Endothelial cell of umbilical vein (primary cell): ENCODE data around the gene MOB3C. TPM values are rescaled to one million over a fixed set of nuclear protein-coding genes. Genes with fewer than 3 reads are reported as not detected.
"Not testable (repeated sequence)": the region's sequence is repeated elsewhere in the genome, so short reads cannot be mapped to it uniquely, and the experiment has no call there.

Source experiments
- BruUV-seq: library from RNA; stranded (reverse); fragments of 400-500 nt; replicated peaks from 2 replicates; lab custom pipeline; 2021; lab: Mats Ljungman, UMichigan
- CTCF ChIA-PET: fragments of 300-600, 350-600 bp; sonication (Branson Sonifier 250); formaldehyde crosslinking; loops from one replicate; lab custom pipeline; 2021; ENCODE audit warnings: antibody characterized with exemption, inconsistent platforms; lab: Charles Lee
- POLR2A ChIA-PET: fragments of 300-600, 350-600 bp; sonication (Branson Sonifier 250); formaldehyde crosslinking; loops from one replicate; lab custom pipeline; 2021; ENCODE audit warnings: antibody characterized with exemption, inconsistent platforms; lab: Charles Lee
- DNase-seq: peaks from one replicate; pipeline ENCODE4 v3.0.0-alpha.2; 2011; ENCODE audit warnings: low read depth, low spot score
- FAIRE-seq: peaks from 2 replicates; lab custom pipeline; 2011; peaks lifted over from hg19 to GRCh38; lab: Jason Lieb, UNC
- H2AFZ ChIP-seq: 2 replicates; pipeline ENCODE4 v1.6.0; 2012; ENCODE audit warnings: low read depth, low read length, control low read depth, inconsistent platforms
- H3K27ac ChIP-seq: 2 replicates; pipeline ENCODE4 v1.5.1; 2011; ENCODE audit warnings: low read depth, mild to moderate bottlenecking, control low read depth, low read length, moderate library complexity; ENCODE audit not compliant: insufficient read depth
- H3K27me3 ChIP-seq, 2 experiments: 2 replicates each; pipeline versions ENCODE4 v1.6.0 to v1.6.1; 2011; ENCODE audit warnings: low read length in 2 of 2, mixed read lengths in 1 of 2; ENCODE audit not compliant: control insufficient read depth in 2 of 2, insufficient read depth in 2 of 2
- H3K36me3 ChIP-seq, 2 experiments: 2 replicates in 1 of 2; 3 replicates in 1 of 2; pipeline ENCODE4 v1.5.1; 2011; ENCODE audit warnings: low read length in 2 of 2, mild to moderate bottlenecking in 1 of 2, moderate library complexity in 1 of 2; ENCODE audit not compliant: control insufficient read depth in 2 of 2, insufficient read depth in 2 of 2; ENCODE audit errors: extremely low read depth in 1 of 2
- H3K4me1 ChIP-seq: 3 replicates; pipeline ENCODE4 v1.5.1; 2011; ENCODE audit warnings: mild to moderate bottlenecking, low read length; ENCODE audit not compliant: control insufficient read depth, insufficient read depth; ENCODE audit errors: extremely low read depth
- H3K4me2 ChIP-seq: 2 replicates; pipeline ENCODE4 v1.6.1; 2011; ENCODE audit warnings: low read length, control low read depth, mixed read lengths; ENCODE audit not compliant: insufficient read depth
- H3K4me3 ChIP-seq, 3 experiments: fragments of 200-600 bp in 1 of 3; sonication (generic), shearing (Covaris generic) in 1 of 3; replicated peaks in 1 of 3; 2 replicates each; pipeline ENCODE4 v1.5.1; 2011 to 2016; ENCODE audit warnings: control low read depth in 3 of 3, low read length in 3 of 3, mild to moderate bottlenecking in 2 of 3, inconsistent platforms in 1 of 3, low read depth in 1 of 3, moderate library complexity in 1 of 3; ENCODE audit not compliant: insufficient read depth in 1 of 3
- H3K79me2 ChIP-seq: 2 replicates; pipeline ENCODE4 v1.6.0; 2012; ENCODE audit warnings: low read length, inconsistent platforms; ENCODE audit not compliant: control insufficient read depth, insufficient read depth
- H3K9ac ChIP-seq: replicated peaks from 2 replicates; pipeline ENCODE3; 2011; ENCODE audit warnings: low read length, control low read depth; ENCODE audit not compliant: insufficient read depth; ENCODE audit errors: extremely low read depth
- H3K9me1 ChIP-seq: replicated peaks from 3 replicates; pipeline ENCODE4 v1.6.0; 2011; ENCODE audit warnings: mild to moderate bottlenecking, low read length; ENCODE audit not compliant: control insufficient read depth, insufficient read depth; ENCODE audit errors: extremely low read depth
- H3K9me3 ChIP-seq: replicated peaks from 2 replicates; pipeline ENCODE4 v1.5.1; 2012; ENCODE audit warnings: low read length, inconsistent platforms; ENCODE audit not compliant: control insufficient read depth, insufficient read depth
- H4K20me1 ChIP-seq: replicated peaks from 2 replicates; pipeline ENCODE3; 2011; ENCODE audit warnings: mild to moderate bottlenecking, low read length; ENCODE audit not compliant: control insufficient read depth, insufficient read depth; ENCODE audit errors: extremely low read depth
- EZH2 ChIP-seq: IDR thresholded peaks from 2 replicates; pipeline ENCODE4 v1.6.1; 2012; ENCODE audit warnings: borderline replicate concordance, low read depth, mild to moderate bottlenecking, moderate library complexity, low read length, inconsistent platforms; ENCODE audit not compliant: severe bottlenecking
- FOS ChIP-seq: IDR thresholded peaks from 2 replicates; pipeline ENCODE4 v1.6.1; 2011; ENCODE audit warnings: mild to moderate bottlenecking, low read length, moderate library complexity, borderline replicate concordance; ENCODE audit not compliant: insufficient read depth
- GATA2 ChIP-seq: IDR thresholded peaks from 2 replicates; pipeline ENCODE4 v1.7.0; 2011; ENCODE audit warnings: low read depth, mild to moderate bottlenecking, moderate library complexity, mixed read lengths, low read length; ENCODE audit not compliant: insufficient read length, insufficient read depth
- JUN ChIP-seq: IDR thresholded peaks from 2 replicates; pipeline ENCODE4 v1.6.1; 2011; ENCODE audit warnings: borderline replicate concordance, low read depth; ENCODE audit not compliant: insufficient read length, insufficient read depth
- MAX ChIP-seq: IDR thresholded peaks from 2 replicates; pipeline ENCODE4 v1.6.1; 2011; ENCODE audit not compliant: insufficient read depth, insufficient read length
- MYC ChIP-seq: IDR thresholded peaks from one replicate; pipeline ENCODE4 v1.6.1; 2011; ENCODE audit warnings: mild to moderate bottlenecking, low read depth, low read length
- POLR2A ChIP-seq: IDR thresholded peaks from 2 replicates; pipeline ENCODE4 v1.6.1; 2012; ENCODE audit warnings: low read depth, mild to moderate bottlenecking, control low read depth, low read length
- POLR2AphosphoS5 ChIP-seq: IDR thresholded peaks from 2 replicates; pipeline ENCODE4 v1.6.1; 2012; ENCODE audit warnings: low read depth, mild to moderate bottlenecking, control low read depth, low read length, moderate library complexity; ENCODE audit not compliant: insufficient read depth
- dilution Hi-C: fragments of 300-500 bp; cut with MboI; formaldehyde crosslinking; loops from one replicate; pipeline ENCODE4 v1.15.0; 2019; ENCODE audit warnings: low sequenced_read_pairs; ENCODE audit not compliant: extremely low pct_ligation_motif_present
- intact Hi-C: fragments of 100-400 bp; cut with micrococcal nuclease; formaldehyde crosslinking; loops from one replicate; pipeline ENCODE4 v1.10.0; 2022
- polyA plus RNA-seq, 4 experiments: library from polyadenylated mRNA; depleted of rRNA in 3 of 4; stranded (reverse) in 3 of 4; unstranded in 1 of 4; fragments of >200 nt; gene quantifications; 2 replicates each; pipeline versions ENCODE4 v1.2.1 to v1.2.3, GENCODE V29; 2011 to 2012; ENCODE audit warnings: missing spikeins in 1 of 4
- total RNA-seq: library from RNA; stranded (reverse); gene quantifications from 2 replicates; pipeline ENCODE4 v1.2.3, GENCODE V29; 2021
- TF ChIP-seq, protein P1 (sequence below), 2 donors: IDR thresholded peaks; 1 replicate in 1 of 2; 2 replicates in 1 of 2; pipeline ENCODE4 v1.5.1; 2011; ENCODE audit warnings: low read length in 2 of 2, mild to moderate bottlenecking in 2 of 2, moderate library complexity in 2 of 2, control low read depth in 1 of 2, inconsistent platforms in 1 of 2, low read depth in 1 of 2; ENCODE audit not compliant: insufficient read depth in 1 of 2; ENCODE audit errors: extremely low read depth in 1 of 2

The MOB3C gene
- total and polyA plus RNA-seq, 2 donors (not counting 3 experiments of a cell fraction or from before 2014, with no cell fraction given), result 6.1 to 8.4 TPM

DNA sequence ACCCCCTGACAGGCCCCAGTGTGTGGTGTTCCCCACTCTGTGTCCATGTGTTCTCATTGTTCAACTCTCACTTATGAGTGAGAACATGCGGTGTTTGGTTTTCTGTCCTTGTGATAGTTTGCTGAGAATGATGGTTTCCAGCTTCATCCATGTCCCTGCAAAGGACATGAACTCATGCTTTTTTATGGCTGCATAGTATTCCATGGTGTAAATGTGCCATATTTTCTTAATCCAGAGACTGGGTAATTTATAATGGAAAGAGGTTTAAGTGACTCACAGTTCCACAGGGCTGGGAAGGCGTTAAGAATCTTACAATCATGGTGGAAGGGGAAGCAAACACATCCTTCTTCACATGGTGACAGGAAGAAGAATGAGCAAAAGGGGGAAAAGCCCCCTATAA, 38.1 kb upstream of the MOB3C start:
- H3K4me1 ChIP-seq, H3K4me3 ChIP-seq, DNase-seq, H3K79me2 ChIP-seq, H3K9me3 ChIP-seq, FAIRE-seq, H3K4me2 ChIP-seq, intact Hi-C loops, BruUV-seq, H2AFZ ChIP-seq, H3K9me1 ChIP-seq, H3K27me3 ChIP-seq, dilution Hi-C loops, POLR2A ChIA-PET, H4K20me1 ChIP-seq, H3K9ac ChIP-seq, H3K36me3 ChIP-seq, H3K27ac ChIP-seq: not testable (repeated sequence)
- CTCF ChIA-PET, result interaction anchor here (1.3 kb wide), 1 partner anchor 32 kb away, joined by 4 read pairs; no protein-coding TSS in a partner anchor

DNA sequence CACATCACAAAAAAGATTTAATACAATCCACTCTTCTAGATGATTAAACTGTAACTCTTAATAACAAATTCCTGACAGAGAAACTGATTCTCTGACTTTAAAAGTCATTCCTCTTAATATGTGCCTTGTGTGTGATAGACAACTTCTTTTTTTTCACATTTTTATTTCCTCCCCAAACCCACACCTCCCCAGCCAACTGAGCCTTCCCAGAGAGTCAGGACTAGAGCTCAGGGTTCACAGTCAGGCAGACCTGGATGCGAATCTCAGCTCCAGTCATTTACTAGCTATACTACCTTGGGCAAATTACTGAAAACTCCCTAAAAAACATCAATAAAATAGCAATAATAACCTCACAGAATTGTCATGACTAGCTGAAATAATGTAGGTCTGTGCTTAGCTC, 37.4 kb upstream of the MOB3C start:
- Histone ChIP-seq H2AFZ (no peak overlapping the region), H3K4me3 (no peak overlapping the region), H4K20me1 (no peaks in the 10 kb centered on the region), H3K9ac (no peak overlapping the region), H3K79me2 (no peaks in the 10 kb centered on the region), H3K27me3 (no peaks in the 10 kb centered on the region), H3K9me1 (no peaks in the 10 kb centered on the region), H3K36me3 (peaks cover 6 to 8% of the 10 kb centered on the region in 2 experiments), H3K27ac (no peak overlapping the region), H3K4me2 (no peak overlapping the region), H3K4me1 (no peaks in the 10 kb centered on the region), H3K9me3 (no peaks in the 10 kb centered on the region)
- no peak for DNase-seq
- intact Hi-C loops, result no loop called here
- no TSS peak for BruUV-seq
- dilution Hi-C loops, result no loop called here
- POLR2A ChIA-PET, result no interaction called here
- TF ChIP-seq, protein P1, sequence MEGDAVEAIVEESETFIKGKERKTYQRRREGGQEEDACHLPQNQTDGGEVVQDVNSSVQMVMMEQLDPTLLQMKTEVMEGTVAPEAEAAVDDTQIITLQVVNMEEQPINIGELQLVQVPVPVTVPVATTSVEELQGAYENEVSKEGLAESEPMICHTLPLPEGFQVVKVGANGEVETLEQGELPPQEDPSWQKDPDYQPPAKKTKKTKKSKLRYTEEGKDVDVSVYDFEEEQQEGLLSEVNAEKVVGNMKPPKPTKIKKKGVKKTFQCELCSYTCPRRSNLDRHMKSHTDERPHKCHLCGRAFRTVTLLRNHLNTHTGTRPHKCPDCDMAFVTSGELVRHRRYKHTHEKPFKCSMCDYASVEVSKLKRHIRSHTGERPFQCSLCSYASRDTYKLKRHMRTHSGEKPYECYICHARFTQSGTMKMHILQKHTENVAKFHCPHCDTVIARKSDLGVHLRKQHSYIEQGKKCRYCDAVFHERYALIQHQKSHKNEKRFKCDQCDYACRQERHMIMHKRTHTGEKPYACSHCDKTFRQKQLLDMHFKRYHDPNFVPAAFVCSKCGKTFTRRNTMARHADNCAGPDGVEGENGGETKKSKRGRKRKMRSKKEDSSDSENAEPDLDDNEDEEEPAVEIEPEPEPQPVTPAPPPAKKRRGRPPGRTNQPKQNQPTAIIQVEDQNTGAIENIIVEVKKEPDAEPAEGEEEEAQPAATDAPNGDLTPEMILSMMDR (IDR thresholded peaks at IDR 0.05; ENCODE audit: extremely low read depth in 1 of 2, insufficient read depth in 1 of 2, low read depth in 1 of 2, low read length in 2 of 2), result no peak
- TF ChIP-seq POLR2A (no peak), EZH2 (no peak), MAX (no peak), POLR2AphosphoS5 (no peak), MYC (no peak), GATA2 (no peak), JUN (no peak), FOS (no peak)
- CTCF ChIA-PET, result interaction anchor here (1.3 kb wide), 2 partner anchors 12 to 31 kb away, joined by 4 to 6 read pairs; no protein-coding TSS in a partner anchor
- FAIRE-seq, result no peak
